Measurements from ENCODE around the gene DRD3. TPM values are rescaled to one million over a fixed set of nuclear protein-coding genes. Genes with fewer than 3 reads are reported as not detected.

Gene DRD3
- total RNA-seq, 1 experiment from 2014 or later = not detected

GRCh38 chr3:114093016-114093380, 85.9 kb downstream of the DRD3 start:
- no peak for DNase-seq
- no peak overlapping the region for H2BK12ac ChIP-seq (ENCODE audit: insufficient read length, low read depth, low read length)
- no peaks in the 10 kb centered on the region for H3K9me3 Mint-ChIP-seq
- no peak overlapping the region for H3K4me3 Mint-ChIP-seq
- no peak overlapping the region for H2BK20ac ChIP-seq (ENCODE audit: low read depth, low read length, poor library complexity, severe bottlenecking)
- H3K4ac ChIP-seq (ENCODE audit: low read depth, low read length) = no peak overlapping the region
- H3K27me3 Mint-ChIP-seq (ENCODE audit: low read depth) = no peaks in the 10 kb centered on the region
- H2BK15ac ChIP-seq (ENCODE audit: low read depth, low read length) = no peak overlapping the region
- no peak overlapping the region for H3K27ac Mint-ChIP-seq
- H3K27ac ChIP-seq (ENCODE audit: insufficient read length, low read depth, low read length) = no peak overlapping the region
- no peak overlapping the region for H3T11ph ChIP-seq (ENCODE audit: low read length)
- H2BK120ac ChIP-seq (ENCODE audit: low read depth, low read length, poor library complexity, severe bottlenecking) = no peak overlapping the region
- no peak overlapping the region for H4K5ac ChIP-seq (ENCODE audit: insufficient read length, low read depth, low read length)
- H3K79me2 ChIP-seq (ENCODE audit: insufficient read depth, low read length) = no peaks in the 10 kb centered on the region
- no peaks in the 10 kb centered on the region for H3K27me3 ChIP-seq (ENCODE audit: insufficient read depth, low read length)
- H3K9ac ChIP-seq (ENCODE audit: extremely low read depth, insufficient read length, low read length) = no peak overlapping the region
- no peak overlapping the region for H3K56ac ChIP-seq (ENCODE audit: insufficient read length, low read depth, low read length)
- no peak overlapping the region for H3K14ac ChIP-seq (ENCODE audit: insufficient read depth, low read length)
- no peak overlapping the region for H2BK5ac ChIP-seq (ENCODE audit: insufficient read length, low read length)
- H2AK5ac ChIP-seq (ENCODE audit: insufficient read length, low read length) = no peak overlapping the region
- H3K4me1 Mint-ChIP-seq = peaks cover 6 to 10% of the 10 kb centered on the region in 2 experiments
- no peak overlapping the region for H3K4me2 ChIP-seq (ENCODE audit: insufficient read depth, insufficient read length, low read length)
- no peak overlapping the region for H4K8ac ChIP-seq (replicated peaks; ENCODE audit: insufficient read length, low read depth, low read length)
- H3K79me1 ChIP-seq (ENCODE audit: insufficient read depth, low read depth, low read length, poor library complexity, severe bottlenecking) = no peaks in the 10 kb centered on the region
- no peak overlapping the region for H4K91ac ChIP-seq (ENCODE audit: insufficient read length, low read depth, low read length)
- H3K9me3 ChIP-seq (ENCODE audit: control insufficient read depth, low read depth, low read length) = no peaks in the 10 kb centered on the region
- H3K23me2 ChIP-seq (ENCODE audit: insufficient read length, low read depth, low read length, poor library complexity, severe bottlenecking) = no peaks in the 10 kb centered on the region
- H3K36me3 Mint-ChIP-seq (ENCODE audit: insufficient read depth in 1 of 3, low read depth in 3 of 3) = peaks cover 0 to 1% (median under 1%) of the 10 kb centered on the region in 3 experiments; a peak in 5 of 7 replicates
- no peak overlapping the region for H3K18ac ChIP-seq (ENCODE audit: insufficient read length, low read depth, low read length)
- no peak overlapping the region for H2AFZ ChIP-seq (ENCODE audit: low read length)
- no CpG with 5 or more reads among the region's 3 CpGs for WGBS (ENCODE audit: extremely low coverage, insufficient read length, low lambda C conversion rate)
- TF ChIP-seq CTCF (conservative IDR thresholded peaks at IDR 0.05) = no peak
- H3K4me1 ChIP-seq (ENCODE audit: insufficient read depth, low read length) = no peaks in the 10 kb centered on the region
- no peaks in the 10 kb centered on the region for H4K20me1 ChIP-seq (ENCODE audit: control insufficient read depth, insufficient read depth, insufficient read length)
- no peak overlapping the region for H3K23ac ChIP-seq (ENCODE audit: insufficient read length, low read depth, low read length)

All from H9 (cell line).